Activated CD8-positive, alpha-beta memory T cell treated with anti-CD3 and anti-CD28 coated beads, Interleukin-2, amount 50 U/mL, for 1 hour (primary cell): ENCODE results near the gene WDR31.
A peak's percentile ranks its signal among the peaks of the same experiment; 100 is the strongest.
"Not testable (repeated sequence)": the region's sequence is repeated elsewhere in the genome, so short reads cannot be mapped to it uniquely, and the experiment has no call there.

Experiments
- DNase-seq: peaks from one replicate; pipeline ENCODE4 v3.0.0-alpha.2; 2020; ENCODE audit errors: extremely low read depth

Gene WDR31

DNA sequence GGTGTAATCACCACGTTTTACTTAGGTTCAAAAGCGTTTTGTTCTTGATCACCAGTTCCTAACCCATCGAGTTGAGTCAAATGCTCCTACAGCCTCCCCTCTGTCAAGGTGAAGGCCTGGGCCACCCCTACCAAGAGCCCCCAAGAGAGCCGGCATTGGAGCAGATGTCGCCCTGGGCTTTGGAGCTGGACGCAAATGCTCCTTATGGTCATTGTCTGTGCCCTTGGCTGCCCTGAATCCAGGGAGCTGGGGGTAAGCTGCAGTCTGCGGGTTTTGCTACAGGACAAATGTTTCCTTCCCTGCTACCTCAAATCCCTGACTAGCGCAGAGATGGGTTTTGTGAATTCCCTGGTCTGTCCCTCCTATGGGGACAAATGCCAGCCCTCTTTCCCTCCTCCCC is 41.8 kb downstream of the WDR31 start:
- no peak for DNase-seq

GRCh38 chr9:113296796-113297558 is 43.1 kb downstream of the WDR31 start:
- DNase-seq, result no peak

DNA sequence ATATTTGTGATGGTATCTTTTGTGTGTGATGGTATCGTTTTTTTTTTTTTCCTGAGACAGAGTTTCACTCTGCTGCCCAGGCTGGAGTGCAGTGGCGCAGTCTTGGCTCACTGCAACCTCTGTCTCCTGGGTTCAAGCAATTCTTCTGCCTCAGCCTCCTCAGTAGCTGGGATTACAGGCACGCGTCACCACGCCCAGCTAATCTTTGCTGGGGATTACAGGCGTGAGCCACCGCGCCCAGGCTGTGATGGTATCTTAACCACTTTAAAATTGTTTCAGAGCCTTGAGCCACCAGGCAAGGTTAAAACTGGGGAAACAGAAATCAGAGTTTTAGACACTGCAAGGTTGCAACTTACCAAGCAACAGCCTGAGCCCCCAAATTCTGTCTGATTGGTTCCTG is 43.8 kb downstream of the WDR31 start:
- not testable (repeated sequence) for DNase-seq

GRCh38 chr9:113293285-113293878 is 46.7 kb downstream of the WDR31 start:
- no peak for DNase-seq

GRCh38 chr9:113290052-113290607 is 49.9 kb downstream of the WDR31 start:
- no peak for DNase-seq

GRCh38 chr9:113289091-113289490 is 51.0 kb downstream of the WDR31 start:
- DNase-seq, result no peak

DNA sequence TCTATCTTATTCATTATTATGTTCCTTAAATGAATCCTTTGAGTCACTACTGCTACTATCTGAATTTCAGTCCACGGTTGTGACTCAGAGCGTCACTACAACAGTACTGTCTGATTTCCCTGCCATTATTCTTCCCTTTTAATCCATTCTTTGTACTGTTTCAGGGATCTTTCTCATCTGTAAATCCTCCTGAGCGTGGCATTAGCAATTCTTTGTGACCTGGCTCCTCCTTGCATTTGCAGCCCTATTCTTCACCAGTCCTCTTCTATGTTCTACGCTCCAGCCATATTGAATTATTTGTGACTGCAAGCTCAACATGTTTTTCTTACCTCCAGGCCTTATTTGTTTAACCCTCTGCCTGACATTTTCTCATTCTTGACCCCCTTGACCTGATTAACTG is 58.7 kb downstream of the WDR31 start:
- no peak for DNase-seq

DNA sequence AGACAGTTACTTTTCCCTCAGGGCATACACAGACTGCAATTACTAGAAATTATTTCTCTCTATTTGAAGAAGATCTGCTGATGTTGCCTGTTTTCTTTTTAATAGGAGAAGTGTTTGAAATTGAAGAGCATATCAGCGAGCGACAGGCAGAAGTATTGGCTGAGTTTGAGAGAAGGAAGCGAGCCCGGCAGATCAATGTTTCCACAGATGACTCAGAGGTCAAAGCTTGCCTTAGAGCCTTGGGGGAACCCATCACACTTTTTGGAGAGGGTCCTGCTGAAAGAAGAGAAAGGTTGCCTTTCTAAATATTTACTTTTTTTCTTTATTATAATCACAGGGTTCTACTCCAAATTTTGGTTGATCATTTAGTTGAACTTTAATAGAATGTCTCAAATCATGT is 61.2 kb downstream of the WDR31 start:
- DNase-seq, result no peak

DNA sequence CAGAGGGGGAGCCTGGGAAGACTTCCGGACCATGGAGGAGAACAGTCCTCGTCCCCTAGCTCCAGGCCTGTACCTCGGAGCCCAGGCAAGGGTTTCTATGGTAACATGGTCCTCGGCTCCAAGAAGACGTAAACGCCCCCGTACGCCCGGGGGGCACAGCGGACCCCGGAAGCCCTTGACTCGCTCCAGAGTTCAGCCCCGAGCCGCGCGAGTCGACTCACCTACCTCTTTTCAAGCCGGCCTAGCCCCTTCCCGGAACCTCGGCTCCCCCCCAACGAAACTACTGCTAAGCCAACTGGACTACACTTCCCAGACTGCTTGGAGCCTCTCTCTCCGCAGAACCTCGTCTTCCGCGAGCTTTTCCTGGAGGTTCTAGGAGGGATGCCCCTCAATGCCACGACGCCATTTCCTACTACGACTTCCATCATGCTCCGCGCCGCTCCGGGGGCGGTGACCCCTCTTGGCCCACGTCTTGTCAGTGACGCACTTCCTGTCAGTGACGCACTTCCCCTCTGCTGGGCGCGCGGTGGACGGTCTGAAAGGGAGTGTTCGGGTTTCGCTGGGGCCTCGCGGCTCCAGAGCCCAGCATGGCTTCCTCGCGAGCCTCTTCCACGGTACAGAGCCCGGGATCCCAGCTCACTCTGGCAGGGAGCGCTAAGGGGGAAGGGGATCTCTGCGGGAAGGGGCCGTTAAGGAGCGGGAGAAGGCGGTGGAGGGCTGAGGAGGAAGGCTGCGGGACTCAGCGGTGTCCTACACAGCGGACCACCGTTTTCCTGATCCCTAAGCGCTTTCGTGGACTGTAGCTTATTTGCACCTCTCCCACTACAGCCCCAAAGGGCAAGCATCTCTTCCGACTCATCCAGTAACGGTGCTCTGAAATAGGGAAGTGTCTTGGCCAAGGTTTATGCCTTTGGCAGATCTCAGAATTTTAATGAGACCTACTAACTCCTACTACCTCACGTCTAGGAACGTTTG is 64.6 kb downstream of the WDR31 start, which contains the start of the genes CDC26 and PRPF4:
Gene CDC26 (minus strand): TSS at position 416 of the 975 bp plus-strand sequence. CDS start 3,065 bp downstream, outside the sequence.
Gene PRPF4 (plus strand): TSS at position 502 of the 975 bp plus-strand sequence. CDS start 86 bp downstream, at position 588.
- DNase-seq, result peak; percentile 88

- no peak for DNase-seq
Observed at GRCh38 chr9:113274474-113275156, 65.5 kb downstream of the WDR31 start.

GRCh38 chr9:113269871-113270270 is 70.2 kb downstream of the WDR31 start:
- DNase-seq, result no peak

GRCh38 chr9:113269355-113269754 is 70.7 kb downstream of the WDR31 start:
- no peak for DNase-seq

- no peak for DNase-seq
Observed at GRCh38 chr9:113267911-113268566, 72.0 kb downstream of the WDR31 start.

DNA sequence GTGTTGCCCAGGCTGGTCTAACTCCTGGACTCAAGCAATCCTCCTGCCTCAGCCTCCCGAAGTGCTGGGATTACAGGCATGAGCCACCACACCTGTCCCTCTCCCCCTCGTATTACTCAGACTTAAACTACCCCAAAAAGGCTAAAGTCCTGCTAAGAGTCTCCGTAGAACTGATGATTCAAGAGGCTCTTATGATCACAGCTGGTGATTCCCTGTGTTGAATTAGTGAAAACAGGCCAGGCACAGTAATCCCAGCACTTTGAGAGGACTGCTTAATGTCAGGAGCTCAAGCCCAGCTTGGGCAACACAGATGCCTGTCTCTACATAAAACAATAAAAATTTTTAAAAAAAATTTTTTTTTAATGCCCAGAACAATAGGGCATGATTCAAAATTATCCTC is 73.9 kb downstream of the WDR31 start:
- DNase-seq, result no peak
